Measurements from ENCODE around the gene PF4V1.

Gene PF4V1

GRCh38 chr4:73839715-73840114 lies 13.4 kb upstream of the PF4V1 start:
- Histone ChIP-seq H3K18ac (ENCODE audit: low read length) (no peak overlapping the region), H4K12ac (ENCODE audit: low read depth, low read length) (no peak overlapping the region), H2BK120ac (ENCODE audit: insufficient read depth, low read length, poor library complexity) (no peak overlapping the region), H4K91ac (ENCODE audit: low read depth, low read length) (no peak overlapping the region), H3K4me1 (ENCODE audit: control insufficient read depth in 1 of 2, insufficient read depth in 2 of 2, low read length in 2 of 2) (peaks cover 5 to 9% of the 10 kb centered on the region in 2 experiments), H2AK5ac (ENCODE audit: low read length) (no peak overlapping the region), H3K4ac (ENCODE audit: low read depth, low read length) (no peak overlapping the region), H3K9me3 (ENCODE audit: insufficient read depth, low read depth, low read length) (no peaks in the 10 kb centered on the region), H3K27me3 (ENCODE audit: insufficient read depth, low read length) (no peaks in the 10 kb centered on the region), H3K14ac (ENCODE audit: low read length) (no peak overlapping the region), H3K36me3 (ENCODE audit: control insufficient read depth in 1 of 2, insufficient read depth in 2 of 2, low read length in 2 of 2) (no peaks in the 10 kb centered on the region), H4K8ac (ENCODE audit: low read depth, low read length) (no peak overlapping the region), H3K79me1 (ENCODE audit: low read length) (no peaks in the 10 kb centered on the region), H3K4me3 (ENCODE audit: low read depth, low read length) (no peak overlapping the region), H3K23ac (ENCODE audit: low read length) (no peak overlapping the region), H2BK5ac (ENCODE audit: low read depth, low read length, poor library complexity) (no peak overlapping the region), H2AFZ (ENCODE audit: insufficient read depth, low read length, poor library complexity) (no peak overlapping the region), H3K9ac (ENCODE audit: low read length) (no peak overlapping the region), H3K4me2 (ENCODE audit: low read length) (no peak overlapping the region), H3K79me2 (ENCODE audit: control insufficient read depth, insufficient read depth, low read length, poor library complexity) (no peaks in the 10 kb centered on the region), H3K27ac (ENCODE audit: low read depth, low read length) (no peak overlapping the region), H2BK12ac (ENCODE audit: low read length) (no peak overlapping the region)
- WGBS (ENCODE audit: extremely low coverage, insufficient coverage, insufficient read length) = no CpG with 5 or more reads among the region's 3 CpGs
- DNase-seq = no peak

- no peak overlapping the region for H2AFZ ChIP-seq (ENCODE audit: insufficient read depth, low read length, poor library complexity)
- no peak overlapping the region for H3K4me3 ChIP-seq (ENCODE audit: low read depth, low read length)
- H2BK12ac ChIP-seq (ENCODE audit: low read length) = no peak overlapping the region
- no peak overlapping the region for H3K18ac ChIP-seq (ENCODE audit: low read length)
- no peaks in the 10 kb centered on the region for H3K79me2 ChIP-seq (ENCODE audit: control insufficient read depth, insufficient read depth, low read length, poor library complexity)
- DNase-seq = no peak
- no peaks in the 10 kb centered on the region for H3K36me3 ChIP-seq (ENCODE audit: control insufficient read depth in 1 of 2, insufficient read depth in 2 of 2, low read length in 2 of 2)
- H3K9ac ChIP-seq (ENCODE audit: low read length) = no peak overlapping the region
- H2AK5ac ChIP-seq (ENCODE audit: low read length) = no peak overlapping the region
- no peak overlapping the region for H3K23ac ChIP-seq (ENCODE audit: low read length)
- no peak overlapping the region for H4K12ac ChIP-seq (ENCODE audit: low read depth, low read length)
- H4K8ac ChIP-seq (ENCODE audit: low read depth, low read length) = no peak overlapping the region
- H3K14ac ChIP-seq (ENCODE audit: low read length) = no peak overlapping the region
- H3K4ac ChIP-seq (ENCODE audit: low read depth, low read length) = no peak overlapping the region
- no peak overlapping the region for H2BK5ac ChIP-seq (ENCODE audit: low read depth, low read length, poor library complexity)
- no peaks in the 10 kb centered on the region for H3K27me3 ChIP-seq (ENCODE audit: insufficient read depth, low read length)
- peaks cover 5 to 6% of the 10 kb centered on the region in 2 experiments for H3K4me1 ChIP-seq (ENCODE audit: control insufficient read depth in 1 of 2, insufficient read depth in 2 of 2, low read length in 2 of 2)
- no peak overlapping the region for H3K27ac ChIP-seq (ENCODE audit: low read depth, low read length)
- H3K79me1 ChIP-seq (ENCODE audit: low read length) = no peaks in the 10 kb centered on the region
- H3K9me3 ChIP-seq (ENCODE audit: insufficient read depth, low read depth, low read length) = no peaks in the 10 kb centered on the region
- H2BK120ac ChIP-seq (ENCODE audit: insufficient read depth, low read length, poor library complexity) = no peak overlapping the region
- H3K4me2 ChIP-seq (ENCODE audit: low read length) = no peak overlapping the region
- no CpG with 5 or more reads among the region's 4 CpGs for whole genome bisulfite sequencing (ENCODE audit: extremely low coverage, insufficient coverage, insufficient read length)
- no peak overlapping the region for H4K91ac ChIP-seq (ENCODE audit: low read depth, low read length)
Observed at GRCh38 chr4:73841243-73841925, 11.7 kb upstream of the PF4V1 start.

GRCh38 chr4:73842696-73843095 lies 10.4 kb upstream of the PF4V1 start:
- DNase-seq = no peak

GRCh38 chr4:73843369-73843768 lies 9.7 kb upstream of the PF4V1 start:
- no peak overlapping the region for H3K4ac ChIP-seq (ENCODE audit: low read depth, low read length)
- no peaks in the 10 kb centered on the region for H3K4me1 ChIP-seq (ENCODE audit: control insufficient read depth in 1 of 2, insufficient read depth in 2 of 2, low read length in 2 of 2)
- no peak overlapping the region for H3K4me2 ChIP-seq (ENCODE audit: low read length)
- H3K36me3 ChIP-seq (ENCODE audit: control insufficient read depth in 1 of 2, insufficient read depth in 2 of 2, low read length in 2 of 2) = no peaks in the 10 kb centered on the region
- H3K27ac ChIP-seq (ENCODE audit: low read depth, low read length) = no peak overlapping the region
- no peak overlapping the region for H2AFZ ChIP-seq (ENCODE audit: insufficient read depth, low read length, poor library complexity)
- H2BK5ac ChIP-seq (ENCODE audit: low read depth, low read length, poor library complexity) = no peak overlapping the region
- no peaks in the 10 kb centered on the region for H3K9me3 ChIP-seq (ENCODE audit: insufficient read depth, low read depth, low read length)
- no peaks in the 10 kb centered on the region for H3K79me1 ChIP-seq (ENCODE audit: low read length)
- H3K9ac ChIP-seq (ENCODE audit: low read length) = no peak overlapping the region
- H4K12ac ChIP-seq (ENCODE audit: low read depth, low read length) = no peak overlapping the region
- no peak overlapping the region for H2BK120ac ChIP-seq (ENCODE audit: insufficient read depth, low read length, poor library complexity)
- H4K91ac ChIP-seq (ENCODE audit: low read depth, low read length) = no peak overlapping the region
- no peak overlapping the region for H3K18ac ChIP-seq (ENCODE audit: low read length)
- H3K14ac ChIP-seq (ENCODE audit: low read length) = no peak overlapping the region
- H2AK5ac ChIP-seq (ENCODE audit: low read length) = no peak overlapping the region
- H2BK12ac ChIP-seq (ENCODE audit: low read length) = no peak overlapping the region
- no peaks in the 10 kb centered on the region for H3K27me3 ChIP-seq (ENCODE audit: insufficient read depth, low read length)
- no peak overlapping the region for H3K4me3 ChIP-seq (ENCODE audit: low read depth, low read length)
- no peak for DNase-seq
- H3K79me2 ChIP-seq (ENCODE audit: control insufficient read depth, insufficient read depth, low read length, poor library complexity) = no peaks in the 10 kb centered on the region
- H3K23ac ChIP-seq (ENCODE audit: low read length) = no peak overlapping the region
- no peak overlapping the region for H4K8ac ChIP-seq (ENCODE audit: low read depth, low read length)

More at GRCh38 chr4:73842696-73843095, 10.4 kb upstream of the PF4V1 start:
- Histone ChIP-seq H3K9me3 (ENCODE audit: insufficient read depth, low read depth, low read length) (no peaks in the 10 kb centered on the region), H4K91ac (ENCODE audit: low read depth, low read length) (no peak overlapping the region), H3K14ac (ENCODE audit: low read length) (no peak overlapping the region), H3K27ac (ENCODE audit: low read depth, low read length) (no peak overlapping the region), H4K8ac (ENCODE audit: low read depth, low read length) (no peak overlapping the region), H3K9ac (ENCODE audit: low read length) (no peak overlapping the region), H2BK5ac (ENCODE audit: low read depth, low read length, poor library complexity) (no peak overlapping the region), H3K36me3 (ENCODE audit: control insufficient read depth in 1 of 2, insufficient read depth in 2 of 2, low read length in 2 of 2) (no peaks in the 10 kb centered on the region), H3K4me1 (ENCODE audit: control insufficient read depth in 1 of 2, insufficient read depth in 2 of 2, low read length in 2 of 2) (no peaks in the 10 kb centered on the region), H3K79me1 (ENCODE audit: low read length) (no peaks in the 10 kb centered on the region), H3K4me2 (ENCODE audit: low read length) (no peak overlapping the region), H3K23ac (ENCODE audit: low read length) (no peak overlapping the region), H3K4me3 (ENCODE audit: low read depth, low read length) (no peak overlapping the region), H2BK12ac (ENCODE audit: low read length) (no peak overlapping the region), H2AFZ (ENCODE audit: insufficient read depth, low read length, poor library complexity) (no peak overlapping the region), H3K27me3 (ENCODE audit: insufficient read depth, low read length) (no peaks in the 10 kb centered on the region), H3K18ac (ENCODE audit: low read length) (no peak overlapping the region), H3K79me2 (ENCODE audit: control insufficient read depth, insufficient read depth, low read length, poor library complexity) (no peaks in the 10 kb centered on the region), H2AK5ac (ENCODE audit: low read length) (no peak overlapping the region), H4K12ac (ENCODE audit: low read depth, low read length) (no peak overlapping the region), H3K4ac (ENCODE audit: low read depth, low read length) (no peak overlapping the region), H2BK120ac (ENCODE audit: insufficient read depth, low read length, poor library complexity) (no peak overlapping the region)
